ENCODE results near the gene CEP112. TPM values are rescaled to one million over a fixed set of nuclear protein-coding genes. Genes with fewer than 3 reads are reported as not detected.

Gene CEP112
- total and polyA plus RNA-seq, 9 of the 15 experiments (the other 6 are each of a cell fraction or from before 2014, with no cell fraction given), result 0.84 TPM; not detected in 8

DNA sequence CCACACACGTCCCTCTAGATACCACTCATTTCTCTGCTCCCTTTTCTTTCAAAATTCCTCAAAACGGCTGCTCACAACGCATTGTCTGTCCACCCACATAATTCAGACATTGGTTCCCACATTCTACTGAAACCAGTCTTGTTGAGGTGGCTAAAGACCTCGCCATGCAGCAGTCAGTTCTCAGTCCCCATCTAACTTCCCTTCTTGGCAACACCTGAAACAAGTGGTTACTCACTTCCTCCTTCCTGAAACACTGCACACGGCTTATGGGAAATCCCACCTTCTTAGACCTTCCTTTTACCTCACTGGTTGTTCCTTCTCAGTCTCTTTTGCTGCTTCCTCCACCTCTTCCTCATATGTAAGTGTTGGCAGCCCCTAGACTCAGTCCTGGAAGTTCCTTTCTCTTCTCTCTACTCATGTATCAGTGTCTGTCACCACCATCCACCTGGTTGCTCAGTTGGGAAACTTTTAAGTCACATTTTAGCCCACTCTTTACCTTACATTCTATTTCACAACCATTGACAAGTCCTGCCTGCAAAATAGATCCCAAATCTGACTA, 277.1 kb downstream of the CEP112 start (continued):
- TF ChIP-seq YY1 (IDR thresholded peaks at IDR 0.05; ENCODE audit: borderline replicate concordance in 1 of 3, control insufficient read depth in 1 of 3, extremely low read depth in 1 of 3, insufficient read depth in 3 of 3, insufficient read length in 1 of 3, insufficient replicate concordance in 2 of 3, low read depth in 1 of 3, low read length in 2 of 3) (no peak), MYBL2 (IDR thresholded peaks at IDR 0.05; ENCODE audit: low read depth) (no peak), MYBL2 (CRISPR knock-in tag; IDR thresholded peaks at IDR 0.05; ENCODE audit: borderline replicate concordance) (no peak), ZNF239 (CRISPR knock-in tag; IDR thresholded peaks at IDR 0.05) (no peak), SRF (CRISPR knock-in tag; IDR thresholded peaks at IDR 0.05) (no peak), MEIS2 (IDR thresholded peaks at IDR 0.05; ENCODE audit: partially characterized antibody) (no peak), ZNF24 (IDR thresholded peaks at IDR 0.05) (no peak)
- TF ChIP-seq, protein P1, sequence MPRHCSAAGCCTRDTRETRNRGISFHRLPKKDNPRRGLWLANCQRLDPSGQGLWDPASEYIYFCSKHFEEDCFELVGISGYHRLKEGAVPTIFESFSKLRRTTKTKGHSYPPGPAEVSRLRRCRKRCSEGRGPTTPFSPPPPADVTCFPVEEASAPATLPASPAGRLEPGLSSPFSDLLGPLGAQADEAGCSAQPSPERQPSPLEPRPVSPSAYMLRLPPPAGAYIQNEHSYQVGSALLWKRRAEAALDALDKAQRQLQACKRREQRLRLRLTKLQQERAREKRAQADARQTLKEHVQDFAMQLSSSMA (CRISPR knock-in tag; IDR thresholded peaks at IDR 0.05), result no peak
- TF ChIP-seq, protein P2, sequence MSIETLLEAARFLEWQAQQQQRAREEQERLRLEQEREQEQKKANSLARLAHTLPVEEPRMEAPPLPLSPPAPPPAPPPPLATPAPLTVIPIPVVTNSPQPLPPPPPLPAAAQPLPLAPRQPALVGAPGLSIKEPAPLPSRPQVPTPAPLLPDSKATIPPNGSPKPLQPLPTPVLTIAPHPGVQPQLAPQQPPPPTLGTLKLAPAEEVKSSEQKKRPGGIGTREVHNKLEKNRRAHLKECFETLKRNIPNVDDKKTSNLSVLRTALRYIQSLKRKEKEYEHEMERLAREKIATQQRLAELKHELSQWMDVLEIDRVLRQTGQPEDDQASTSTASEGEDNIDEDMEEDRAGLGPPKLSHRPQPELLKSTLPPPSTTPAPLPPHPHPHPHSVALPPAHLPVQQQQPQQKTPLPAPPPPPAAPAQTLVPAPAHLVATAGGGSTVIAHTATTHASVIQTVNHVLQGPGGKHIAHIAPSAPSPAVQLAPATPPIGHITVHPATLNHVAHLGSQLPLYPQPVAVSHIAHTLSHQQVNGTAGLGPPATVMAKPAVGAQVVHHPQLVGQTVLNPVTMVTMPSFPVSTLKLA (conservative IDR thresholded peaks at IDR 0.05), result no peak
- TF ChIP-seq, protein P3, sequence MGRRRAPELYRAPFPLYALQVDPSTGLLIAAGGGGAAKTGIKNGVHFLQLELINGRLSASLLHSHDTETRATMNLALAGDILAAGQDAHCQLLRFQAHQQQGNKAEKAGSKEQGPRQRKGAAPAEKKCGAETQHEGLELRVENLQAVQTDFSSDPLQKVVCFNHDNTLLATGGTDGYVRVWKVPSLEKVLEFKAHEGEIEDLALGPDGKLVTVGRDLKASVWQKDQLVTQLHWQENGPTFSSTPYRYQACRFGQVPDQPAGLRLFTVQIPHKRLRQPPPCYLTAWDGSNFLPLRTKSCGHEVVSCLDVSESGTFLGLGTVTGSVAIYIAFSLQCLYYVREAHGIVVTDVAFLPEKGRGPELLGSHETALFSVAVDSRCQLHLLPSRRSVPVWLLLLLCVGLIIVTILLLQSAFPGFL (CRISPR knock-in tag; IDR thresholded peaks at IDR 0.05), result no peak
- TF ChIP-seq, protein P4, sequence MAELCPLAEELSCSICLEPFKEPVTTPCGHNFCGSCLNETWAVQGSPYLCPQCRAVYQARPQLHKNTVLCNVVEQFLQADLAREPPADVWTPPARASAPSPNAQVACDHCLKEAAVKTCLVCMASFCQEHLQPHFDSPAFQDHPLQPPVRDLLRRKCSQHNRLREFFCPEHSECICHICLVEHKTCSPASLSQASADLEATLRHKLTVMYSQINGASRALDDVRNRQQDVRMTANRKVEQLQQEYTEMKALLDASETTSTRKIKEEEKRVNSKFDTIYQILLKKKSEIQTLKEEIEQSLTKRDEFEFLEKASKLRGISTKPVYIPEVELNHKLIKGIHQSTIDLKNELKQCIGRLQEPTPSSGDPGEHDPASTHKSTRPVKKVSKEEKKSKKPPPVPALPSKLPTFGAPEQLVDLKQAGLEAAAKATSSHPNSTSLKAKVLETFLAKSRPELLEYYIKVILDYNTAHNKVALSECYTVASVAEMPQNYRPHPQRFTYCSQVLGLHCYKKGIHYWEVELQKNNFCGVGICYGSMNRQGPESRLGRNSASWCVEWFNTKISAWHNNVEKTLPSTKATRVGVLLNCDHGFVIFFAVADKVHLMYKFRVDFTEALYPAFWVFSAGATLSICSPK (IDR thresholded peaks at IDR 0.05; ENCODE audit: borderline replicate concordance), result no peak
